ACC112 (cell line): ENCODE measurements around the gene MACROH2A1.

ENCODE experiments used
- H2AFZ ChIP-seq: fragments of 200-600 bp; sonication (generic); one replicate; pipeline ENCODE4 v1.6.0; 2017; ENCODE audit warnings: antibody characterized with exemption, low read length; ENCODE audit not compliant: unreplicated experiment
- H3K27ac ChIP-seq: fragments of 200-600 bp; sonication (generic); 2 replicates; pipeline ENCODE4 v1.5.1; 2014; ENCODE audit warnings: low read depth, mild to moderate bottlenecking, antibody characterized with exemption, low read length, moderate library complexity
- H3K27me3 ChIP-seq: fragments of 200-600 bp; sonication (generic); 2 replicates; pipeline ENCODE4 v1.6.1; 2014; ENCODE audit warnings: mild to moderate bottlenecking, antibody characterized with exemption, low read length, moderate library complexity, mixed read lengths; ENCODE audit not compliant: insufficient read depth
- H3K36me3 ChIP-seq: fragments of 200-600 bp; sonication (generic); 2 replicates; pipeline ENCODE4 v1.6.1; 2016; ENCODE audit warnings: mild to moderate bottlenecking, antibody characterized with exemption, low read length, moderate library complexity, mixed read lengths; ENCODE audit not compliant: insufficient read depth
- H3K4me1 ChIP-seq: fragments of 200-600 bp; sonication (generic); one replicate; pipeline ENCODE4 v1.6.1; 2016; ENCODE audit warnings: low read length, mixed read lengths; ENCODE audit not compliant: insufficient read depth, unreplicated experiment, control insufficient read depth
- H3K4me3 ChIP-seq: fragments of 200-600 bp; sonication (generic); 2 replicates; pipeline ENCODE4 v1.5.1; 2014; ENCODE audit warnings: mild to moderate bottlenecking, low read depth, low read length
- H3K79me2 ChIP-seq: fragments of 200-600 bp; sonication (generic); one replicate; pipeline ENCODE4 v1.6.0; 2016; ENCODE audit warnings: low read length; ENCODE audit not compliant: control insufficient read depth, unreplicated experiment, insufficient read depth

The MACROH2A1 gene

GRCh38 chr5:135387629-135387960 is 11.4 kb downstream of the MACROH2A1 start:
- no peak overlapping the region for H3K4me3 ChIP-seq
- H3K4me1 ChIP-seq: peaks cover 65% of the 10 kb centered on the region
- H2AFZ ChIP-seq: no peak overlapping the region
- peaks cover 12% of the 10 kb centered on the region; the same call in 1 of the 2 replicates for H3K36me3 ChIP-seq
- H3K27ac ChIP-seq: peak overlapping the region; percentile 94
- H3K79me2 ChIP-seq: peaks cover 79% of the 10 kb centered on the region
- no peaks in the 10 kb centered on the region for H3K27me3 ChIP-seq

DNA sequence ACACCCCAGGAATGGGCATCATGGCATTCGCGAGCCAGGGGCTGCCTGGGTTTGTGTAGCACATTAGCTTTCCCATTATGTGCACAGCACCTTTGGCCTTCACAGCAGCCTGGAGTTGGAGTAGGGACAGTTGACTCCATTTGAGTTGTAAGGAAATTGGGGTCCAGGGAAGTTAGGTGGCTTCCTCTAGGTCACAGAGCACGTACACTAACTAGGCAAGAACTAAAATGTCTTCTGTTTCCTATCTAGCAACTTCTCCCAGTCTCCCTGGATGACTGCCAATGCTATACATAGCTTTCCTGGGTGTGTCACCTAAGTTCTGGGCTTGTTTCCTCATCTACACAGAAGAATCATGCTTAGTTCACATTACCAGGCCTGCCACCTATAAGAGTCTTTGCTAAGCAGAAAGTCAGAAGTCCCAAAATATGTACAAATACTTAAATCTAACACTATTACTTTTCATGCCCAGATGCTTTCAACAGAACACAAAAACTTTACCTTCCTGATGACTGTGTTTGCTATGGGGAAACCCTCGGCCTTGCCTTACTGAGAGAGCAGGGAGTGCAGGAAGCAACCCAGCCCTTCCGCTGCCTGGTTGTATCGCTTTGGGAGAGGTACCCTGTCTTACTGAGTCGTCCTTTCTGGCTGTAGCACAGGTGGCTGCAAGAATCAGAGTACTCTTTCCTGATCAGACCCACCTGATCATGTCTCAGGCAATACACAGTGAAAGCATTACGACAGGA is 12.0 kb downstream of the MACROH2A1 start:
- H3K79me2 ChIP-seq: peaks cover 79% of the 10 kb centered on the region
- H3K4me3 ChIP-seq: peak overlapping the region; percentile 48; the same call in 1 of the 2 replicates
- H2AFZ ChIP-seq: no peak overlapping the region
- H3K36me3 ChIP-seq: peaks cover 16% of the 10 kb centered on the region
- H3K4me1 ChIP-seq: peaks cover 60% of the 10 kb centered on the region
- peak overlapping the region; percentile 94 for H3K27ac ChIP-seq
- H3K27me3 ChIP-seq: no peaks in the 10 kb centered on the region

GRCh38 chr5:135386096-135386495 is 12.9 kb downstream of the MACROH2A1 start:
- Histone ChIP-seq H3K4me3 (peak overlapping the region; percentile 32; the same call in 1 of the 2 replicates), H3K27me3 (no peaks in the 10 kb centered on the region), H3K36me3 (peaks cover 23% of the 10 kb centered on the region), H3K27ac (peak overlapping the region; percentile 94), H2AFZ (no peak overlapping the region), H3K79me2 (peaks cover 77% of the 10 kb centered on the region), H3K4me1 (peaks cover 50% of the 10 kb centered on the region)

- Histone ChIP-seq H3K27me3 (no peaks in the 10 kb centered on the region), H3K4me1 (peaks cover 47% of the 10 kb centered on the region), H2AFZ (no peak overlapping the region), H3K4me3 (peak overlapping the region; percentile 32; the same call in 1 of the 2 replicates), H3K27ac (peak overlapping the region; percentile 94), H3K79me2 (peaks cover 76% of the 10 kb centered on the region), H3K36me3 (peaks cover 26% of the 10 kb centered on the region)
Observed at GRCh38 chr5:135385576-135385975, 13.5 kb downstream of the MACROH2A1 start.

GRCh38 chr5:135384898-135385297 is 14.1 kb downstream of the MACROH2A1 start:
- peaks cover 75% of the 10 kb centered on the region for H3K79me2 ChIP-seq
- no peaks in the 10 kb centered on the region for H3K27me3 ChIP-seq
- H3K36me3 ChIP-seq: peaks cover 31% of the 10 kb centered on the region
- H3K4me1 ChIP-seq: peaks cover 52% of the 10 kb centered on the region
- no peak overlapping the region for H3K4me3 ChIP-seq
- no peak overlapping the region for H3K27ac ChIP-seq
- H2AFZ ChIP-seq: no peak overlapping the region

GRCh38 chr5:135383803-135384495 is 15.1 kb downstream of the MACROH2A1 start:
- peaks cover 62% of the 10 kb centered on the region for H3K4me1 ChIP-seq
- no peak overlapping the region for H3K27ac ChIP-seq
- H3K79me2 ChIP-seq: peaks cover 74% of the 10 kb centered on the region
- H3K27me3 ChIP-seq: no peaks in the 10 kb centered on the region
- peaks cover 40% of the 10 kb centered on the region for H3K36me3 ChIP-seq
- H2AFZ ChIP-seq: no peak overlapping the region
- no peak overlapping the region for H3K4me3 ChIP-seq

- Histone ChIP-seq H3K79me2 (peaks cover 70% of the 10 kb centered on the region), H3K4me3 (no peak overlapping the region), H3K27me3 (no peaks in the 10 kb centered on the region), H3K27ac (no peak overlapping the region), H3K36me3 (peaks cover 40% of the 10 kb centered on the region), H2AFZ (no peak overlapping the region), H3K4me1 (peaks cover 59% of the 10 kb centered on the region)
Observed at GRCh38 chr5:135382981-135383380, 16.1 kb downstream of the MACROH2A1 start.

DNA sequence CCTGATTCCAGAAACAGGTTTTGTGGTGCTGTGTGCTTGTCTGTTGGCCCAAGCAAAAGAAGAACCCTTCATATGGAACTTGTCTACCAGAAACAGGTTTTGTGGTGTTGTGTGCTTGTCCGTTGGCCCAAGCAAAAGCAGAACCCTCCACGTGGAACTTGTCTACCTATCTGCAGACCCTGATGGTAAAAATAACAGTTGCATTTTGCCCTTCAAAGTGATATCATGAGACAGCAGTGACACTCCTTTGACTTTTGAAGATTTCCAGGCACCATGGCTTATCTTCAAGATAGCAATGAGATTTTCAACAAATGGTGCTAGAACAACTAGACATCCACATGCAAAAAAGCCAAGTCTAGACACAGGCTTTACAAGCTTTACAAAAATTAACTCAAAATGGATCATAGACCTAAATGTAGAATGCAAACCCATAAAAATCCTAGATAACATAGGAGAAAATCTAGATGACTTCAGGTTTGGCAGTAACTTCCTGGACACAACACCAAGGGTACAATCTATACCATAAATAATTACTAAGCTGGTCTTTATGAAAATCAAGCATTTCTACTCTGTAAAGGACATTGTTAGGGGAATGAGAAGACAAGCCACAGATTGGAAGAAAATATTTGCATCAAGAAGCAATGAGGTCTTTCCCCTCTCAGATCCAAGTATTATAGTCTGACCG is 16.8 kb downstream of the MACROH2A1 start:
- peaks cover 40% of the 10 kb centered on the region for H3K36me3 ChIP-seq
- no peak overlapping the region for H2AFZ ChIP-seq
- H3K4me3 ChIP-seq: no peak overlapping the region
- no peaks in the 10 kb centered on the region for H3K27me3 ChIP-seq
- H3K4me1 ChIP-seq: peaks cover 52% of the 10 kb centered on the region
- peaks cover 73% of the 10 kb centered on the region for H3K79me2 ChIP-seq
- no peak overlapping the region for H3K27ac ChIP-seq

DNA sequence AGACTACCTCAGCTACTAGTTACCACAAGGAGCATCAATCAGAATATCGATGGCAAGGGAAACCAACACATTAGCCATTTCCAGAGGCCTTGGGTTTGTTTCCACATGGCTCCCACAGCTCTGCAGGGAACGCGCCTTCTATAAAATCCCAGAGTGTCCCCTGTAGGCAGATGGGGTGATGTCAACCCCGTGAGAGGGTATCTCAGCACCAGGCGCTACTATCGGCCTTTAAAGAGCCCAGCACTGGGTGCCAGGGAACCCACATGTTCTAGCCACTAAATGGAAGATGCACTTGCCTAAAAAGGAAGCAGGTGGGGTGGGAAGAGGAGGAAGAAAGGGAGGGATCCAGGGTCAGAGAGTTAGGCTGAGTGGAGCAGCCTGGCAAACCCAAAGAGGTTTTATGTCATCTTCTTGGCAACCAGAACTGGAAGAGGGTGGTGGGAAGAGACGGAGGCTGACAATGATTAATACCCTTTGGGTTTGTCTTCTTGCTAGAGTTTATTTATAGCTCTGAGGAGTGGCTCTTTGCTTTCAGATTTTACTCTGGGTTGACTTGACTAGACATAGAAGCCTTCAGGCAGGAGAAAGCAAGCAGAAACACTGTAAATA is 19.9 kb downstream of the MACROH2A1 start:
- Histone ChIP-seq H3K4me3 (no peak overlapping the region), H2AFZ (no peak overlapping the region), H3K27ac (no peak overlapping the region), H3K27me3 (no peaks in the 10 kb centered on the region), H3K79me2 (peaks cover 63% of the 10 kb centered on the region), H3K36me3 (peaks cover 37% of the 10 kb centered on the region), H3K4me1 (peaks cover 28% of the 10 kb centered on the region)
